K562 (cell line): Measurements from ENCODE around the gene GARNL3. TPM values are rescaled to one million over a fixed set of nuclear protein-coding genes. Genes with fewer than 3 reads are reported as not detected.

Experiments
- ADNP ChIP-seq: fragments of 200-800 bp; sonication (Bioruptor generic); IDR thresholded peaks from 2 replicates; pipeline ENCODE4 v1.6.1; 2016; ENCODE audit warnings: missing genetic modification characterization, missing compliant biosample characterization
- ARHGAP35 ChIP-seq: fragments of 450-650 bp; IDR thresholded peaks from 2 replicates; pipeline ENCODE4 v1.6.1; 2018; ENCODE audit not compliant: partially characterized antibody
- ATF7 ChIP-seq: fragments of 450-650 bp; IDR thresholded peaks from 2 replicates; pipeline ENCODE4 v1.7.1; 2014; ENCODE audit warnings: mild to moderate bottlenecking, moderate library complexity
- BRCA1 ChIP-seq, 2 experiments: fragments of 450-650 bp in 1 of 2; sonication (generic) in 1 of 2; formaldehyde crosslinking in 1 of 2; IDR thresholded peaks; 2 replicates each; pipeline versions ENCODE4 v1.5.0 to v1.6.1; 2017 to 2020; ENCODE audit warnings: mild to moderate bottlenecking in 1 of 2, missing genetic modification reagents in 1 of 2
- C11orf30 ChIP-seq: fragments of 450-650 bp; IDR thresholded peaks from 2 replicates; pipeline ENCODE4 v1.6.1; 2016; ENCODE audit warnings: low read depth, mild to moderate bottlenecking
- ELF4 ChIP-seq: fragments of 450-650 bp; formaldehyde crosslinking; IDR thresholded peaks from 2 replicates; pipeline ENCODE4 v1.4.0; 2022; ENCODE audit warnings: missing genetic modification characterization
- FOSL1 ChIP-seq: fragments of 200-800 bp; sonication (Bioruptor generic); conservative IDR thresholded peaks from 2 replicates; pipeline ENCODE4 v1.6.1; 2016; ENCODE audit warnings: missing genetic modification characterization, missing compliant biosample characterization
- FOXK2 ChIP-seq, 2 experiments: fragments of 450-650 bp; IDR thresholded peaks in 1 of 2; conservative IDR thresholded peaks in 1 of 2; 2 replicates each; pipeline ENCODE4 v1.6.1; 2016; ENCODE audit warnings: low read depth in 2 of 2, mild to moderate bottlenecking in 1 of 2
- FOXO4 ChIP-seq: fragments of 450-650 bp; formaldehyde crosslinking; IDR thresholded peaks from 2 replicates; pipeline ENCODE4 v1.4.0; 2020; ENCODE audit warnings: mild to moderate bottlenecking, moderate library complexity
- GATAD2B ChIP-seq: fragments of 450-650 bp; IDR thresholded peaks from 2 replicates; pipeline ENCODE4 v1.6.1; 2017; ENCODE audit warnings: mild to moderate bottlenecking, borderline replicate concordance
- HEY1 ChIP-seq: fragments of 250-450 bp; sonication (Bioruptor Pico); IDR thresholded peaks from 2 replicates; pipeline ENCODE4 v1.5.0; 2020; ENCODE audit warnings: mild to moderate bottlenecking, moderate library complexity, borderline replicate concordance
- HOXB6 ChIP-seq: fragments of 250-450 bp; sonication (Bioruptor Pico); IDR thresholded peaks from 2 replicates; pipeline ENCODE4 v1.5.1; 2022; ENCODE audit warnings: mild to moderate bottlenecking, borderline replicate concordance
- JUNB ChIP-seq: fragments of 450-650 bp; formaldehyde crosslinking; conservative IDR thresholded peaks from 2 replicates; pipeline ENCODE4 v1.4.0; 2020; ENCODE audit warnings: mild to moderate bottlenecking
- KLF13 ChIP-seq: fragments of 450-650 bp; IDR thresholded peaks from 2 replicates; pipeline ENCODE4 v1.6.1; 2016; ENCODE audit warnings: missing genetic modification characterization, low read depth, mild to moderate bottlenecking, missing compliant biosample characterization, moderate library complexity, borderline replicate concordance
- L3MBTL2 ChIP-seq: fragments of 450-650 bp; IDR thresholded peaks from 2 replicates; pipeline ENCODE4 v1.6.1; 2016; ENCODE audit warnings: mild to moderate bottlenecking, moderate library complexity
- MEIS2 ChIP-seq: fragments of 450-650 bp; IDR thresholded peaks from 2 replicates; pipeline ENCODE4 v1.6.1; 2014; ENCODE audit warnings: mild to moderate bottlenecking; ENCODE audit not compliant: partially characterized antibody
- NCOA1 ChIP-seq: fragments of 450-650 bp; IDR thresholded peaks from 2 replicates; pipeline ENCODE4 v1.6.1; 2016; ENCODE audit warnings: low read depth
- NCOA2 ChIP-seq, 2 experiments: fragments of 450-650 bp; IDR thresholded peaks; 2 replicates each; pipeline ENCODE4 v1.6.1; 2018; ENCODE audit warnings: mild to moderate bottlenecking in 2 of 2, moderate library complexity in 1 of 2; ENCODE audit not compliant: partially characterized antibody in 2 of 2
- NFE2L1 ChIP-seq: fragments of 450-650 bp; IDR thresholded peaks from 2 replicates; pipeline ENCODE4 v1.6.1; 2016; ENCODE audit warnings: missing genetic modification characterization, low read depth, mild to moderate bottlenecking, missing compliant biosample characterization, moderate library complexity, borderline replicate concordance
- NFYB ChIP-seq: IDR thresholded peaks from 2 replicates; pipeline ENCODE4 v1.6.1; 2011; ENCODE audit warnings: mild to moderate bottlenecking, moderate library complexity; ENCODE audit not compliant: insufficient read length; ENCODE audit errors: extremely low read depth
- POLR3A ChIP-seq: IDR thresholded peaks from 2 replicates; pipeline ENCODE4 v1.6.1; 2011; ENCODE audit warnings: borderline replicate concordance, mild to moderate bottlenecking, moderate library complexity; ENCODE audit not compliant: insufficient read length, insufficient read depth; ENCODE audit errors: extremely low read depth
- SLC30A9 ChIP-seq: fragments of 250-450 bp; sonication (Bioruptor Pico); IDR thresholded peaks from 2 replicates; pipeline ENCODE4 v1.8.0; 2022; ENCODE audit warnings: mild to moderate bottlenecking, moderate library complexity
- SMAD4 ChIP-seq: fragments of 250-450 bp; sonication (Bioruptor Pico); conservative IDR thresholded peaks from 2 replicates; pipeline ENCODE4 v1.8.0; 2021; ENCODE audit warnings: inconsistent platforms, mild to moderate bottlenecking, moderate library complexity
- TCF7 ChIP-seq: sonication (generic); IDR thresholded peaks from 2 replicates; pipeline ENCODE4 v1.6.1; 2016; ENCODE audit warnings: antibody characterized with exemption, borderline replicate concordance
- ZBTB26 ChIP-seq: fragments of 450-650 bp; formaldehyde crosslinking; IDR thresholded peaks from 2 replicates; pipeline ENCODE4 v1.4.0; 2022; ENCODE audit warnings: missing genetic modification characterization
- ZKSCAN8 ChIP-seq: fragments of 200-800 bp; sonication (Bioruptor generic); IDR thresholded peaks from 2 replicates; pipeline ENCODE4 v1.6.1; 2016; ENCODE audit warnings: missing genetic modification characterization, missing compliant biosample characterization
- ZNF175 ChIP-seq: fragments of 200-800 bp; sonication (Bioruptor generic); IDR thresholded peaks from 2 replicates; pipeline ENCODE4 v1.6.1; 2016; ENCODE audit warnings: low read depth, mild to moderate bottlenecking, missing genetic modification characterization, missing compliant biosample characterization
- ZNF384 ChIP-seq: IDR thresholded peaks from 2 replicates; pipeline ENCODE4 v1.6.1; 2012; ENCODE audit warnings: low read depth, low read length, improper control_type of control experiment
- polyA plus RNA-seq, 8 experiments: library from polyadenylated mRNA; depleted of rRNA in 4 of 8; stranded (reverse) in 5 of 8; unstranded in 3 of 8; fragments of >200 nt; fragmentation: Nextera tagmentation in 2 of 8; fragmentation: Illumina TruSeq in 1 of 8; extraction: Ambion mirVana in 2 of 8; extraction: Trizol in 1 of 8; gene quantifications; 2 replicates each; pipeline versions ENCODE4 v1.2.1 to v1.2.3, GENCODE V29; 2011 to 2014; ENCODE audit warnings: inconsistent platforms in 1 of 8, missing spikeins in 1 of 8
- total RNA-seq, 7 experiments: library from RNA; depleted of rRNA in 6 of 7; stranded (reverse); fragments of >200 nt in 6 of 7; fragmentation: Illumina TruSeq in 2 of 7; extraction: Trizol in 2 of 7; gene quantifications; 2 replicates each; pipeline versions ENCODE4 v1.2.1 to v1.2.3, GENCODE V29; 2011 to 2021; ENCODE audit warnings: low replicate concordance in 1 of 7

The GARNL3 gene
- total and polyA plus RNA-seq, 9 of the 15 experiments (the other 6 are each of a cell fraction or from before 2014, with no cell fraction given), result 0.35 to 2.7 (median 1.6) TPM

- TF ChIP-seq FOXO4 (CRISPR knock-in tag), result no peak
- no peak for TF ChIP-seq NFE2L1
- TF ChIP-seq GATAD2B, result no peak
- TF ChIP-seq SLC30A9 (CRISPR knock-in tag), result no peak
- no peak for TF ChIP-seq ARHGAP35
- no peak for TF ChIP-seq ZBTB26 (CRISPR knock-in tag)
- TF ChIP-seq HEY1 (CRISPR knock-in tag), result no peak
- peak; percentile 99 for TF ChIP-seq L3MBTL2
- 0 out of 2 replicates have a peak, but pooled peaks have one; percentile 28 for TF ChIP-seq ZNF175
- no peak for TF ChIP-seq ZNF384
- TF ChIP-seq ADNP, result no peak
- TF ChIP-seq C11orf30, result no peak
- no peak for TF ChIP-seq NCOA2 (IDR thresholded peaks at IDR 0.05; ENCODE audit: partially characterized antibody in 2 of 2)
- no peak for TF ChIP-seq MEIS2
- TF ChIP-seq KLF13 (tag), result no peak
- no peak for TF ChIP-seq ZKSCAN8 (CRISPR knock-in tag)
- no peak for TF ChIP-seq HOXB6 (CRISPR knock-in tag)
- TF ChIP-seq NCOA1, result no peak
- no peak for TF ChIP-seq NFYB
- no peak for TF ChIP-seq TCF7
- TF ChIP-seq BRCA1 (IDR thresholded peaks at IDR 0.05), result no peak
- TF ChIP-seq BRCA1 (CRISPR knock-in tag; IDR thresholded peaks at IDR 0.05), result no peak
- no peak for TF ChIP-seq ELF4 (CRISPR knock-in tag)
- TF ChIP-seq JUNB (CRISPR knock-in tag), result no peak
- TF ChIP-seq POLR3A, result no peak
- TF ChIP-seq FOXK2 (conservative IDR thresholded peaks at IDR 0.05 in 1 of 2, IDR thresholded peaks at IDR 0.05 in 1 of 2; ENCODE audit: low read depth in 2 of 2), result no peak
- no peak for TF ChIP-seq FOSL1 (tag)
- peak; percentile 75; the same call in 1 of the 2 replicates for TF ChIP-seq SMAD4 (CRISPR knock-in tag)
- no peak for TF ChIP-seq ATF7
These were observed 115.9 kb downstream of the GARNL3 start (continued) for GRCh38 chr9:127380479-127380878.
